HepG2 (cell line): ENCODE results near the gene SCYL1. TPM values are rescaled to one million over a fixed set of nuclear protein-coding genes. Genes with fewer than 3 reads are reported as not detected.

Experiments
- AKAP8 ChIP-seq: sonication (generic); formaldehyde crosslinking; IDR thresholded peaks from 2 replicates; pipeline ENCODE4 v1.5.1; 2020; ENCODE audit warnings: mild to moderate bottlenecking, missing genetic modification reagents
- ASH2L ChIP-seq: fragments of 300-600, 200-600 bp; sonication (generic); IDR thresholded peaks from 2 replicates; pipeline ENCODE4 v1.7.0; 2017; ENCODE audit warnings: low read depth, mild to moderate bottlenecking, moderate library complexity, mixed read lengths, low read length; ENCODE audit not compliant: insufficient read length
- BRD4 ChIP-seq: sonication (generic); formaldehyde crosslinking; IDR thresholded peaks from 2 replicates; pipeline ENCODE4 v1.4.0; 2020; ENCODE audit warnings: missing genetic modification reagents
- CBX2 ChIP-seq, 2 experiments: fragments of 200-600 bp in 1 of 2; sonication (generic); formaldehyde crosslinking in 1 of 2; IDR thresholded peaks; 2 replicates each; pipeline versions ENCODE4 v1.7.0 to v1.8.1; 2018 to 2022; ENCODE audit warnings: low read depth in 2 of 2, low read length in 1 of 2, mild to moderate bottlenecking in 1 of 2, missing genetic modification reagents in 1 of 2
- ETV5 ChIP-seq: IDR thresholded peaks from 2 replicates; pipeline ENCODE4 v1.6.1; 2018; ENCODE audit warnings: missing biosample characterization, missing genetic modification reagents, inconsistent platforms, borderline replicate concordance
- FOXA3 ChIP-seq: IDR thresholded peaks from 2 replicates; pipeline ENCODE4 v1.6.1; 2016; ENCODE audit warnings: missing genetic modification reagents, missing compliant biosample characterization
- FOXK1 ChIP-seq: sonication (generic); formaldehyde crosslinking; IDR thresholded peaks from 2 replicates; pipeline ENCODE4 v1.4.0; 2020; ENCODE audit warnings: low read depth, missing genetic modification reagents, borderline replicate concordance
- JUNB ChIP-seq: sonication (generic); formaldehyde crosslinking; IDR thresholded peaks from 2 replicates; pipeline ENCODE4 v1.8.0; 2022; ENCODE audit warnings: missing genetic modification reagents, mild to moderate bottlenecking, borderline replicate concordance
- KMT2B ChIP-seq: IDR thresholded peaks from 2 replicates; pipeline ENCODE4 v1.6.1; 2016; ENCODE audit warnings: missing genetic modification reagents, missing compliant biosample characterization
- LCORL ChIP-seq, 2 experiments: fragments of 450-650 bp in 1 of 2; sonication (generic) in 1 of 2; formaldehyde crosslinking in 1 of 2; IDR thresholded peaks; 2 replicates each; pipeline versions ENCODE4 v1.5.0 to v1.6.1; 2017 to 2020; ENCODE audit warnings: antibody characterized with exemption in 1 of 2, missing genetic modification reagents in 1 of 2
- NPAS2 ChIP-seq: sonication (generic); formaldehyde crosslinking; IDR thresholded peaks from 2 replicates; pipeline ENCODE4 v1.8.0; 2022; ENCODE audit warnings: mild to moderate bottlenecking, missing genetic modification reagents, borderline replicate concordance
- PHF8 ChIP-seq: sonication (generic); formaldehyde crosslinking; IDR thresholded peaks from 2 replicates; pipeline ENCODE4 v1.5.0; 2020; ENCODE audit warnings: missing genetic modification reagents
- POLR2G ChIP-seq: fragments of 200-400 bp; formaldehyde crosslinking; IDR thresholded peaks from 2 replicates; pipeline ENCODE4 v1.6.1; 2018; ENCODE audit warnings: mild to moderate bottlenecking, low read depth, low read length, moderate library complexity
- RFXAP ChIP-seq: sonication (generic); formaldehyde crosslinking; IDR thresholded peaks from 2 replicates; pipeline ENCODE4 v1.4.0; 2020; ENCODE audit warnings: missing genetic modification reagents, borderline replicate concordance
- STAG1 ChIP-seq: sonication (generic); formaldehyde crosslinking; IDR thresholded peaks from 2 replicates; pipeline ENCODE4 v1.4.0; 2020; ENCODE audit warnings: missing genetic modification reagents
- ZFP37 ChIP-seq: sonication (generic); formaldehyde crosslinking; IDR thresholded peaks from 2 replicates; pipeline ENCODE4 v1.4.0; 2020; ENCODE audit warnings: missing genetic modification reagents, borderline replicate concordance
- ZKSCAN8 ChIP-seq: IDR thresholded peaks from 2 replicates; pipeline ENCODE4 v1.6.1; 2016; ENCODE audit warnings: borderline replicate concordance, missing genetic modification reagents, missing compliant biosample characterization
- ZMYM4 ChIP-seq: sonication (generic); formaldehyde crosslinking; IDR thresholded peaks from 2 replicates; pipeline ENCODE4 v1.8.1; 2023; ENCODE audit warnings: mild to moderate bottlenecking, missing genetic modification reagents
- ZNF564 ChIP-seq: sonication (generic); formaldehyde crosslinking; IDR thresholded peaks from 2 replicates; pipeline ENCODE4 v1.8.1; 2023; ENCODE audit warnings: mild to moderate bottlenecking, missing genetic modification reagents
- polyA plus RNA-seq, 8 experiments: library from polyadenylated mRNA; depleted of rRNA in 3 of 8; stranded (reverse) in 7 of 8; unstranded in 1 of 8; fragments of >200 nt; fragmentation: Illumina TruSeq in 4 of 8; extraction: Trizol in 4 of 8; gene quantifications; 2 replicates each; pipeline versions ENCODE4 v1.2.1 to v1.2.3, GENCODE V29; 2011 to 2016; ENCODE audit warnings: low read depth in 4 of 8, missing spikeins in 1 of 8, mixed read lengths in 1 of 8; ENCODE audit not compliant: insufficient read depth in 1 of 8
- total RNA-seq, 5 experiments: library from RNA; depleted of rRNA; stranded (reverse); fragments of >200 nt; fragmentation: Illumina TruSeq; extraction: Trizol; gene quantifications; 2 replicates each; pipeline ENCODE4 v1.2.3, GENCODE V29; 2016; ENCODE audit warnings: low read depth in 1 of 5
- TF ChIP-seq, protein P1 (sequence below): sonication (generic); formaldehyde crosslinking; conservative IDR thresholded peaks from 2 replicates; pipeline ENCODE4 v1.8.0; 2022; ENCODE audit warnings: mild to moderate bottlenecking, moderate library complexity, missing genetic modification reagents
- TF ChIP-seq, protein P2 (sequence below): sonication (generic); formaldehyde crosslinking; IDR thresholded peaks from 2 replicates; pipeline ENCODE4 v1.8.1; 2023; ENCODE audit warnings: mild to moderate bottlenecking, missing genetic modification reagents
- TF ChIP-seq, protein P3 (sequence below): sonication (generic); formaldehyde crosslinking; conservative IDR thresholded peaks from 2 replicates; pipeline ENCODE4 v1.5.0; 2020; ENCODE audit warnings: missing genetic modification reagents
- TF ChIP-seq, protein P4 (sequence below): IDR thresholded peaks from 2 replicates; pipeline ENCODE4 v1.6.1; 2016; ENCODE audit warnings: missing compliant biosample characterization, missing genetic modification reagents, borderline replicate concordance

The SCYL1 gene
- total and polyA plus RNA-seq, 2 of the 13 experiments (the other 11 are each of a cell fraction or from before 2014, with no cell fraction given), result 65.9 to 103 TPM

DNA sequence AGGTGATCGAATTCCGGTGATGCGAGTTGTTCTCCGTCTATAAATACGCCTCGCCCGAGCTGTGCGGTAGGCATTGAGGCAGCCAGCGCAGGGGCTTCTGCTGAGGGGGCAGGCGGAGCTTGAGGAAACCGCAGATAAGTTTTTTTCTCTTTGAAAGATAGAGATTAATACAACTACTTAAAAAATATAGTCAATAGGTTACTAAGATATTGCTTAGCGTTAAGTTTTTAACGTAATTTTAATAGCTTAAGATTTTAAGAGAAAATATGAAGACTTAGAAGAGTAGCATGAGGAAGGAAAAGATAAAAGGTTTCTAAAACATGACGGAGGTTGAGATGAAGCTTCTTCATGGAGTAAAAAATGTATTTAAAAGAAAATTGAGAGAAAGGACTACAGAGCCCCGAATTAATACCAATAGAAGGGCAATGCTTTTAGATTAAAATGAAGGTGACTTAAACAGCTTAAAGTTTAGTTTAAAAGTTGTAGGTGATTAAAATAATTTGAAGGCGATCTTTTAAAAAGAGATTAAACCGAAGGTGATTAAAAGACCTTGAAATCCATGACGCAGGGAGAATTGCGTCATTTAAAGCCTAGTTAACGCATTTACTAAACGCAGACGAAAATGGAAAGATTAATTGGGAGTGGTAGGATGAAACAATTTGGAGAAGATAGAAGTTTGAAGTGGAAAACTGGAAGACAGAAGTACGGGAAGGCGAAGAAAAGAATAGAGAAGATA is 25.7 kb upstream of the SCYL1 start, which contains the start of gene MALAT1 (continued):
- TF ChIP-seq, protein P1, sequence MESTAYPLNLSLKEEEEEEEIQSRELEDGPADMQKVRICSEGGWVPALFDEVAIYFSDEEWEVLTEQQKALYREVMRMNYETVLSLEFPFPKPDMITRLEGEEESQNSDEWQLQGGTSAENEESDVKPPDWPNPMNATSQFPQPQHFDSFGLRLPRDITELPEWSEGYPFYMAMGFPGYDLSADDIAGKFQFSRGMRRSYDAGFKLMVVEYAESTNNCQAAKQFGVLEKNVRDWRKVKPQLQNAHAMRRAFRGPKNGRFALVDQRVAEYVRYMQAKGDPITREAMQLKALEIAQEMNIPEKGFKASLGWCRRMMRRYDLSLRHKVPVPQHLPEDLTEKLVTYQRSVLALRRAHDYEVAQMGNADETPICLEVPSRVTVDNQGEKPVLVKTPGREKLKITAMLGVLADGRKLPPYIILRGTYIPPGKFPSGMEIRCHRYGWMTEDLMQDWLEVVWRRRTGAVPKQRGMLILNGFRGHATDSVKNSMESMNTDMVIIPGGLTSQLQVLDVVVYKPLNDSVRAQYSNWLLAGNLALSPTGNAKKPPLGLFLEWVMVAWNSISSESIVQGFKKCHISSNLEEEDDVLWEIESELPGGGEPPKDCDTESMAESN (CRISPR knock-in tag), result 0 out of 2 replicates have a peak, but pooled peaks have one; percentile 22
- TF ChIP-seq ZMYM4 (CRISPR knock-in tag) (peak; percentile 71), FOXA3 (peak; percentile 60), NPAS2 (CRISPR knock-in tag) (no peak), KMT2B (peak; percentile 80), RFXAP (CRISPR knock-in tag) (no peak), ASH2L (peak; percentile 21), POLR2G (peak; percentile 100), STAG1 (CRISPR knock-in tag) (peak; percentile 21), FOXK1 (CRISPR knock-in tag) (peak; percentile 82; the same call in 1 of the 2 replicates), ZNF564 (0 out of 2 replicates have a peak, but pooled peaks have one; percentile 53), BRD4 (CRISPR knock-in tag) (peak; percentile 27; the same call in 1 of the 2 replicates), ETV5 (CRISPR knock-in tag) (peak; percentile 94), AKAP8 (CRISPR knock-in tag) (no peak), LCORL (IDR thresholded peaks at IDR 0.05) (no peak), LCORL (CRISPR knock-in tag; IDR thresholded peaks at IDR 0.05) (no peak), ZKSCAN8 (peak; percentile 51), CBX2 (IDR thresholded peaks at IDR 0.05; ENCODE audit: low read depth, low read length) (peak; percentile 69; the same call in 1 of the 2 replicates), CBX2 (CRISPR knock-in tag; IDR thresholded peaks at IDR 0.05; ENCODE audit: low read depth) (no peak), JUNB (CRISPR knock-in tag) (no peak), PHF8 (CRISPR knock-in tag) (peak; percentile 71), ZFP37 (CRISPR knock-in tag) (0 out of 2 replicates have a peak, but pooled peaks have one; percentile 51)
- TF ChIP-seq, protein P2, sequence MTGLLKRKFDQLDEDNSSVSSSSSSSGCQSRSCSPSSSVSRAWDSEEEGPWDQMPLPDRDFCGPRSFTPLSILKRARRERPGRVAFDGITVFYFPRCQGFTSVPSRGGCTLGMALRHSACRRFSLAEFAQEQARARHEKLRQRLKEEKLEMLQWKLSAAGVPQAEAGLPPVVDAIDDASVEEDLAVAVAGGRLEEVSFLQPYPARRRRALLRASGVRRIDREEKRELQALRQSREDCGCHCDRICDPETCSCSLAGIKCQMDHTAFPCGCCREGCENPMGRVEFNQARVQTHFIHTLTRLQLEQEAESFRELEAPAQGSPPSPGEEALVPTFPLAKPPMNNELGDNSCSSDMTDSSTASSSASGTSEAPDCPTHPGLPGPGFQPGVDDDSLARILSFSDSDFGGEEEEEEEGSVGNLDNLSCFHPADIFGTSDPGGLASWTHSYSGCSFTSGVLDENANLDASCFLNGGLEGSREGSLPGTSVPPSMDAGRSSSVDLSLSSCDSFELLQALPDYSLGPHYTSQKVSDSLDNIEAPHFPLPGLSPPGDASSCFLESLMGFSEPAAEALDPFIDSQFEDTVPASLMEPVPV (CRISPR knock-in tag), result 0 out of 2 replicates have a peak, but pooled peaks have one; percentile 39
- TF ChIP-seq, protein P3, sequence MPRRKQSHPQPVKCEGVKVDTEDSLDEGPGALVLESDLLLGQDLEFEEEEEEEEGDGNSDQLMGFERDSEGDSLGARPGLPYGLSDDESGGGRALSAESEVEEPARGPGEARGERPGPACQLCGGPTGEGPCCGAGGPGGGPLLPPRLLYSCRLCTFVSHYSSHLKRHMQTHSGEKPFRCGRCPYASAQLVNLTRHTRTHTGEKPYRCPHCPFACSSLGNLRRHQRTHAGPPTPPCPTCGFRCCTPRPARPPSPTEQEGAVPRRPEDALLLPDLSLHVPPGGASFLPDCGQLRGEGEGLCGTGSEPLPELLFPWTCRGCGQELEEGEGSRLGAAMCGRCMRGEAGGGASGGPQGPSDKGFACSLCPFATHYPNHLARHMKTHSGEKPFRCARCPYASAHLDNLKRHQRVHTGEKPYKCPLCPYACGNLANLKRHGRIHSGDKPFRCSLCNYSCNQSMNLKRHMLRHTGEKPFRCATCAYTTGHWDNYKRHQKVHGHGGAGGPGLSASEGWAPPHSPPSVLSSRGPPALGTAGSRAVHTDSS (CRISPR knock-in tag), result no peak
- TF ChIP-seq, protein P4, sequence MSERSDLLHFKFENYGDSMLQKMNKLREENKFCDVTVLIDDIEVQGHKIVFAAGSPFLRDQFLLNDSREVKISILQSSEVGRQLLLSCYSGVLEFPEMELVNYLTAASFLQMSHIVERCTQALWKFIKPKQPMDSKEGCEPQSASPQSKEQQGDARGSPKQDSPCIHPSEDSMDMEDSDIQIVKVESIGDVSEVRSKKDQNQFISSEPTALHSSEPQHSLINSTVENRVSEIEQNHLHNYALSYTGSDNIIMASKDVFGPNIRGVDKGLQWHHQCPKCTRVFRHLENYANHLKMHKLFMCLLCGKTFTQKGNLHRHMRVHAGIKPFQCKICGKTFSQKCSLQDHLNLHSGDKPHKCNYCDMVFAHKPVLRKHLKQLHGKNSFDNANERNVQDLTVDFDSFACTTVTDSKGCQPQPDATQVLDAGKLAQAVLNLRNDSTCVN (CRISPR knock-in tag), result peak; percentile 96
